RCC 7860 (cell line): Measurements from ENCODE around the gene LYPD8.
A peak's percentile ranks its signal among the peaks of the same experiment; 100 is the strongest.

Source experiments
- DNase-seq: peaks from one replicate; pipeline ENCODE4 v3.0.0-alpha.2; 2015; ENCODE audit warnings: low spot score
- FAIRE-seq: peaks from 2 replicates; lab custom pipeline; 2012; peaks lifted over from hg19 to GRCh38; lab: Jason Lieb, UNC

LYPD8 gene

GRCh38 chr1:248759644-248760043 is 4.1 kb upstream of the LYPD8 start:
- no peak for DNase-seq

GRCh38 chr1:248758352-248758751 is 2.8 kb upstream of the LYPD8 start:
- no peak for FAIRE-seq

More at GRCh38 chr1:248759644-248760043, 4.1 kb upstream of the LYPD8 start:
- no peak for FAIRE-seq

GRCh38 chr1:248757784-248758195 is 2.2 kb upstream of the LYPD8 start:
- FAIRE-seq = no peak
- DNase-seq = peak; percentile 40

More at GRCh38 chr1:248758352-248758751, 2.8 kb upstream of the LYPD8 start:
- DNase-seq = no peak

GRCh38 chr1:248756636-248757035 is 1.1 kb upstream of the LYPD8 start:
- DNase-seq (no peak), FAIRE-seq (no peak)

GRCh38 chr1:248756151-248756550 is 592 bp upstream of the LYPD8 start:
- FAIRE-seq (no peak), DNase-seq (no peak)

- DNase-seq (no peak), FAIRE-seq (no peak)
Observed at GRCh38 chr1:248753708-248754280, 1.8 kb downstream of the LYPD8 start.

GRCh38 chr1:248753029-248753594 is 2.4 kb downstream of the LYPD8 start:
- no peak for FAIRE-seq
- no peak for DNase-seq

GRCh38 chr1:248752161-248753028 is 3.2 kb downstream of the LYPD8 start:
- FAIRE-seq (no peak), DNase-seq (no peak)

- FAIRE-seq = no peak
- no peak for DNase-seq
Observed at GRCh38 chr1:248751635-248752034, 3.9 kb downstream of the LYPD8 start.

- FAIRE-seq = no peak
- DNase-seq = no peak
Observed at GRCh38 chr1:248751142-248751541, 4.4 kb downstream of the LYPD8 start.

GRCh38 chr1:248750496-248750895 is 5.1 kb downstream of the LYPD8 start:
- DNase-seq (no peak), FAIRE-seq (no peak)

- FAIRE-seq (no peak), DNase-seq (no peak)
Observed at GRCh38 chr1:248748211-248748610, 7.3 kb downstream of the LYPD8 start.

- DNase-seq = no peak
- no peak for FAIRE-seq
Observed at GRCh38 chr1:248740876-248741275, 14.7 kb downstream of the LYPD8 start.

- DNase-seq (no peak), FAIRE-seq (no peak)
Observed at GRCh38 chr1:248739572-248740205, 15.9 kb downstream of the LYPD8 start.

- FAIRE-seq = no peak
Observed at GRCh38 chr1:248737457-248737856, 18.1 kb downstream of the LYPD8 start.

GRCh38 chr1:248736977-248737376 is 18.6 kb downstream of the LYPD8 start:
- DNase-seq (no peak), FAIRE-seq (no peak)

More at GRCh38 chr1:248737457-248737856, 18.1 kb downstream of the LYPD8 start:
- DNase-seq = no peak

GRCh38 chr1:248733566-248733965 is 22.0 kb downstream of the LYPD8 start:
- FAIRE-seq (no peak), DNase-seq (no peak)

- no peak for DNase-seq
- FAIRE-seq = no peak
Observed at GRCh38 chr1:248730507-248731335, 24.8 kb downstream of the LYPD8 start.

- DNase-seq (no peak), FAIRE-seq (no peak)
Observed at GRCh38 chr1:248714248-248714647, 41.3 kb downstream of the LYPD8 start.

GRCh38 chr1:248710305-248710900 is 45.2 kb downstream of the LYPD8 start:
- DNase-seq = no peak

More at GRCh38 chr1:248710305-248710900, 45.2 kb downstream of the LYPD8 start:
- FAIRE-seq = no peak
